Measurements from ENCODE around the gene RNF115. TPM values are rescaled to one million over a fixed set of nuclear protein-coding genes. Genes with fewer than 3 reads are reported as not detected.

RNF115 gene
- total and polyA plus RNA-seq, 7 donors: 3.0 to 41.8 (median 16.6) TPM

- no peak for TF ChIP-seq CTCF (IDR thresholded peaks at IDR 0.05)
- no peak for TF ChIP-seq POLR2AphosphoS5 (IDR thresholded peaks at IDR 0.05)
- TF ChIP-seq POLR2A (IDR thresholded peaks at IDR 0.05): no peak
- TF ChIP-seq EP300 (IDR thresholded peaks at IDR 0.05): no peak
- DNase-seq: no peak
- H3K27me3 ChIP-seq: no peaks in the 10 kb centered on the region
- intact Hi-C loops (cut with DNase I): no loop called here
- no peaks in the 10 kb centered on the region for H3K9me3 ChIP-seq
- peaks cover 0 to 14% (median 11%) of the 10 kb centered on the region in 4 donors for H3K4me1 ChIP-seq
- no peaks in the 10 kb centered on the region for H3K36me3 ChIP-seq
- H3K4me3 ChIP-seq: no peak overlapping the region
- no peak overlapping the region for H3K27ac ChIP-seq
- 18 to 70% methylated on average over 1 of the region's 1 CpG for WGBS, 2 donors
These were observed 106.1 kb downstream of the RNF115 start for GRCh38 chr1:145717833-145718232.

GRCh38 chr1:145716641-145717345 is 107.1 kb downstream of the RNF115 start:
- Histone ChIP-seq H3K36me3 (no peaks in the 10 kb centered on the region), H3K4me1 (peaks cover 0 to 15% (median 11%) of the 10 kb centered on the region in 4 donors), H3K9me3 (no peaks in the 10 kb centered on the region), H3K27me3 (no peaks in the 10 kb centered on the region), H3K27ac (no peak overlapping the region), H3K4me3 (no peak overlapping the region)
- 75 to 88% methylated on average over 10 of the region's 10 CpGs for WGBS, 2 donors
- intact Hi-C loops (cut with DNase I): no loop called here
- no peak for DNase-seq
- no peak for TF ChIP-seq POLR2AphosphoS5 (IDR thresholded peaks at IDR 0.05)
- TF ChIP-seq EP300 (IDR thresholded peaks at IDR 0.05): no peak
- no peak for TF ChIP-seq CTCF (IDR thresholded peaks at IDR 0.05)
- TF ChIP-seq POLR2A (IDR thresholded peaks at IDR 0.05): no peak

GRCh38 chr1:145714524-145715111 is 109.3 kb downstream of the RNF115 start:
- WGBS, 2 donors: 48 to 74% methylated on average over 6 of the region's 6 CpGs
- no peak for TF ChIP-seq POLR2A (IDR thresholded peaks at IDR 0.05)
- intact Hi-C loops (cut with DNase I): no loop called here

GRCh38 chr1:145711213-145711651 is 112.7 kb downstream of the RNF115 start:
- no peak for DNase-seq
- no peak for TF ChIP-seq EP300 (IDR thresholded peaks at IDR 0.05)
- TF ChIP-seq POLR2A (IDR thresholded peaks at IDR 0.05): no peak
- TF ChIP-seq POLR2AphosphoS5 (IDR thresholded peaks at IDR 0.05): no peak
- TF ChIP-seq CTCF (IDR thresholded peaks at IDR 0.05): no peak
- Histone ChIP-seq H3K27ac (peak overlapping the region in 1 of 4 donors; percentile 39), H3K27me3 (no peaks in the 10 kb centered on the region), H3K36me3 (no peaks in the 10 kb centered on the region), H3K9me3 (no peaks in the 10 kb centered on the region), H3K4me3 (no peak overlapping the region), H3K4me1 (peaks cover 0 to 10% (median 0%) of the 10 kb centered on the region in 4 donors)
- WGBS, 2 donors: 22 to 58% methylated on average over 3 of the region's 3 CpGs
- intact Hi-C loops (cut with DNase I): no loop called here

More at GRCh38 chr1:145714524-145715111, 109.3 kb downstream of the RNF115 start:
- H3K9me3 ChIP-seq: no peaks in the 10 kb centered on the region
- H3K27me3 ChIP-seq: no peaks in the 10 kb centered on the region
- H3K4me3 ChIP-seq: no peak overlapping the region
- no peaks in the 10 kb centered on the region for H3K36me3 ChIP-seq
- no peak for DNase-seq
- H3K4me1 ChIP-seq: peaks cover 0 to 10% (median 0%) of the 10 kb centered on the region in 4 donors
- peak overlapping the region in 1 of 4 donors; percentile 41 for H3K27ac ChIP-seq

GRCh38 chr1:145710291-145711027 is 113.4 kb downstream of the RNF115 start:
- no peaks in the 10 kb centered on the region for H3K27me3 ChIP-seq
- WGBS, 2 donors: 62 to 84% methylated on average over 4 of the region's 4 CpGs
- peaks cover 0 to 10% (median 0%) of the 10 kb centered on the region in 4 donors for H3K4me1 ChIP-seq
- peak overlapping the region in 1 of 4 donors; percentile 39 for H3K27ac ChIP-seq
- H3K36me3 ChIP-seq: no peaks in the 10 kb centered on the region
- H3K9me3 ChIP-seq: no peaks in the 10 kb centered on the region
- TF ChIP-seq POLR2AphosphoS5 (IDR thresholded peaks at IDR 0.05) (no peak), CTCF (IDR thresholded peaks at IDR 0.05) (no peak), POLR2A (IDR thresholded peaks at IDR 0.05) (no peak), EP300 (IDR thresholded peaks at IDR 0.05) (no peak)
- DNase-seq: no peak
- intact Hi-C loops (cut with DNase I): no loop called here
- H3K4me3 ChIP-seq: no peak overlapping the region
